NOMO-1 treated with dmso at 0.1 percent for 144 hours (cell line): ENCODE results near the gene TAOK1.
"Not testable (repeated sequence)": the region's sequence is repeated elsewhere in the genome, so short reads cannot be mapped to it uniquely, and the experiment has no call there.

Source experiments
- DNase-seq: peaks from one replicate; lab custom pipeline; 2025; ENCODE audit not compliant: unreplicated experiment; lab: John Stamatoyannopoulos, UW

Gene TAOK1

GRCh38 chr17:29533976-29534375, 143.8 kb downstream of the TAOK1 start:
- DNase-seq, result no peak

GRCh38 chr17:29544066-29544465, 153.9 kb downstream of the TAOK1 start:
- DNase-seq, result no peak

GRCh38 chr17:29546085-29546484, 155.9 kb downstream of the TAOK1 start:
- DNase-seq, result no peak

GRCh38 chr17:29546830-29547229, 156.7 kb downstream of the TAOK1 start:
- DNase-seq, result no peak

GRCh38 chr17:29549177-29549923, 159.2 kb downstream of the TAOK1 start:
- DNase-seq, result no peak

GRCh38 chr17:29555840-29556239, 165.7 kb downstream of the TAOK1 start:
- no peak for DNase-seq

GRCh38 chr17:29557085-29557738, 167.0 kb downstream of the TAOK1 start:
- DNase-seq, result no peak

- DNase-seq, result no peak
Measured at GRCh38 chr17:29557739-29558116, 167.6 kb downstream of the TAOK1 start.

- not testable (repeated sequence) for DNase-seq
Measured at GRCh38 chr17:29558139-29558538, 168.0 kb downstream of the TAOK1 start.

- no peak for DNase-seq
Measured at GRCh38 chr17:29559640-29560039, 169.5 kb downstream of the TAOK1 start.

GRCh38 chr17:29560316-29560715, 170.2 kb downstream of the TAOK1 start:
- DNase-seq, result peak; percentile 81

GRCh38 chr17:29561554-29562517, 171.7 kb downstream of the TAOK1 start:
- no peak for DNase-seq

GRCh38 chr17:29562615-29563014, 172.5 kb downstream of the TAOK1 start:
- DNase-seq, result no peak

GRCh38 chr17:29563816-29564215, 173.7 kb downstream of the TAOK1 start:
- no peak for DNase-seq

- peak; percentile 25 for DNase-seq
Measured at GRCh38 chr17:29565643-29566472, 175.7 kb downstream of the TAOK1 start.

GRCh38 chr17:29566473-29567303, 176.5 kb downstream of the TAOK1 start, which contains the start of gene ABHD15:
TSS of gene ABHD15 (minus strand) at chr17:29567037. CDS start at chr17:29566966, 71 bp downstream.
- DNase-seq, result peak; percentile 56

GRCh38 chr17:29567304-29567553, 177.1 kb downstream of the TAOK1 start:
- no peak for DNase-seq

GRCh38 chr17:29567554-29568330, 177.6 kb downstream of the TAOK1 start:
- peak; percentile 62 for DNase-seq
